Stimulated activated CD8-positive, alpha-beta memory T cell treated with anti-CD3 and anti-CD28 coated beads, Interleukin-4, amount 100 ng/mL, for 4 hours (primary cell): ENCODE data around the gene ST8SIA1.
"Not testable (repeated sequence)": the region's sequence is repeated elsewhere in the genome, so short reads cannot be mapped to it uniquely, and the experiment has no call there.

Experiments used
- DNase-seq, 2 donors: peaks; one replicate each; pipeline ENCODE4 v3.0.0-alpha.2; 2020; ENCODE audit warnings: low read depth in 2 of 2, low spot score in 1 of 2

Gene ST8SIA1

GRCh38 chr12:22180705-22181104 is 153.8 kb downstream of the ST8SIA1 start:
- DNase-seq: no peak

- DNase-seq: no peak
These were observed 161.3 kb downstream of the ST8SIA1 start for GRCh38 chr12:22173177-22173576.

GRCh38 chr12:22172501-22172900 is 162.0 kb downstream of the ST8SIA1 start:
- no peak for DNase-seq

- DNase-seq: no peak
These were observed 165.1 kb downstream of the ST8SIA1 start for GRCh38 chr12:22169376-22169775.

- no peak for DNase-seq
These were observed 170.4 kb downstream of the ST8SIA1 start for GRCh38 chr12:22164139-22164538.

- DNase-seq: no peak
These were observed 170.9 kb downstream of the ST8SIA1 start for GRCh38 chr12:22163594-22163993.

- no peak for DNase-seq
These were observed 174.0 kb downstream of the ST8SIA1 start for GRCh38 chr12:22160396-22161003.

GRCh38 chr12:22149286-22149685 is 185.2 kb downstream of the ST8SIA1 start:
- not testable (repeated sequence) for DNase-seq

- not testable (repeated sequence) for DNase-seq
These were observed 187.8 kb downstream of the ST8SIA1 start for GRCh38 chr12:22146686-22147085.
